SHP77 (cell line): ENCODE measurements around the gene FSIP2.

Experiments used
- DNase-seq, 2 experiments: peaks; one replicate each; lab custom pipeline; 2025; lab: John Stamatoyannopoulos, UW

FSIP2 gene

GRCh38 chr2:185738679-185739472 is at the start of gene FSIP2:
Gene FSIP2 (plus strand): TSS chr2:185738804. CDS start chr2:185738895, 91 bp downstream.
- DNase-seq: no peak

- DNase-seq: no peak
Measured at GRCh38 chr2:185689906-185690539, 48.6 kb upstream of the FSIP2 start.

GRCh38 chr2:185695711-185696235 is 42.8 kb upstream of the FSIP2 start:
- no peak for DNase-seq

GRCh38 chr2:185700883-185701282 is 37.7 kb upstream of the FSIP2 start:
- no peak for DNase-seq

GRCh38 chr2:185734658-185735057 is 3.9 kb upstream of the FSIP2 start:
- DNase-seq: no peak

GRCh38 chr2:185736210-185736609 is 2.4 kb upstream of the FSIP2 start:
- no peak for DNase-seq

- no peak for DNase-seq
Measured at GRCh38 chr2:185745864-185746859, 7.6 kb downstream of the FSIP2 start.

GRCh38 chr2:185757356-185757755 is 18.8 kb downstream of the FSIP2 start:
- no peak for DNase-seq

- DNase-seq: no peak
Measured at GRCh38 chr2:185771396-185771795, 32.8 kb downstream of the FSIP2 start.

GRCh38 chr2:185780890-185781289 is 42.3 kb downstream of the FSIP2 start:
- DNase-seq: no peak

GRCh38 chr2:185782223-185782769 is 43.7 kb downstream of the FSIP2 start:
- DNase-seq: no peak

GRCh38 chr2:185785156-185785555 is 46.6 kb downstream of the FSIP2 start:
- no peak for DNase-seq

GRCh38 chr2:185785851-185786473 is 47.4 kb downstream of the FSIP2 start:
- DNase-seq: no peak

- no peak for DNase-seq
Measured at GRCh38 chr2:185787227-185788145, 48.9 kb downstream of the FSIP2 start.

- DNase-seq: no peak
Measured at GRCh38 chr2:185790361-185790760, 51.8 kb downstream of the FSIP2 start.

- no peak for DNase-seq
Measured at GRCh38 chr2:185793532-185794345, 55.1 kb downstream of the FSIP2 start.

- no peak for DNase-seq
Measured at GRCh38 chr2:185796758-185797157, 58.2 kb downstream of the FSIP2 start.

GRCh38 chr2:185802926-185803325 is 64.3 kb downstream of the FSIP2 start:
- no peak for DNase-seq

- DNase-seq: no peak
Measured at GRCh38 chr2:185806783-185807182, 68.2 kb downstream of the FSIP2 start.
